NCI-H1092 treated with DMSO at 0.1 percent for 48 hours (cell line): Measurements from ENCODE around the gene AXIN1.
"Not testable (repeated sequence)": the region's sequence is repeated elsewhere in the genome, so short reads cannot be mapped to it uniquely, and the experiment has no call there.

Experiments used
- DNase-seq: peaks from one replicate; lab custom pipeline; 2025; lab: John Stamatoyannopoulos, UW

AXIN1 gene

GRCh38 chr16:381789-382717 lies 29.5 kb upstream of the AXIN1 start, which contains the start of gene PGAP6:
Gene PGAP6 (minus strand): TSS chr16:381978. CDS start chr16:381821, 157 bp downstream.
- peak; percentile 39 for DNase-seq

GRCh38 chr16:381012-381788 lies 28.7 kb upstream of the AXIN1 start:
- DNase-seq: no peak

- DNase-seq: no peak
Measured at GRCh38 chr16:380762-381011, 28.2 kb upstream of the AXIN1 start.

- DNase-seq: no peak
Measured at GRCh38 chr16:379961-380761, 27.6 kb upstream of the AXIN1 start.

- DNase-seq: peak; percentile 42
Measured at GRCh38 chr16:379183-379960, 26.8 kb upstream of the AXIN1 start.

- no peak for DNase-seq
Measured at GRCh38 chr16:378821-379182, 26.3 kb upstream of the AXIN1 start.

GRCh38 chr16:378113-378820 lies 25.7 kb upstream of the AXIN1 start:
- DNase-seq: not testable (repeated sequence)

- DNase-seq: no peak
Measured at GRCh38 chr16:377419-377951, 25.0 kb upstream of the AXIN1 start.

GRCh38 chr16:376817-377418 lies 24.4 kb upstream of the AXIN1 start:
- no peak for DNase-seq

- DNase-seq: no peak
Measured at GRCh38 chr16:375927-376816, 23.6 kb upstream of the AXIN1 start.

GRCh38 chr16:375212-375611 lies 22.7 kb upstream of the AXIN1 start:
- no peak for DNase-seq

GRCh38 chr16:374616-374926 lies 22.0 kb upstream of the AXIN1 start:
- no peak for DNase-seq

GRCh38 chr16:373848-374615 lies 21.5 kb upstream of the AXIN1 start:
- no peak for DNase-seq

GRCh38 chr16:373020-373598 lies 20.6 kb upstream of the AXIN1 start:
- DNase-seq: no peak

- no peak for DNase-seq
Measured at GRCh38 chr16:372302-372983, 19.9 kb upstream of the AXIN1 start.

- DNase-seq: peak; percentile 31
Measured at GRCh38 chr16:371515-372301, 19.2 kb upstream of the AXIN1 start.

- no peak for DNase-seq
Measured at GRCh38 chr16:370979-371514, 18.5 kb upstream of the AXIN1 start.
